Measurements from ENCODE around the gene TGIF2LX.
"Not testable (repeated sequence)": the region's sequence is repeated elsewhere in the genome, so short reads cannot be mapped to it uniquely, and the experiment has no call there.

The TGIF2LX gene

GRCh38 chrX:89921665-89922064 lies at the start of gene TGIF2LX:
Gene TGIF2LX, plus strand, starts transcription at chrX:89921908. Its CDS starts 178 bp downstream, at chrX:89922086.
- not testable (repeated sequence) for DNase-seq

- not testable (repeated sequence) for DNase-seq
Observed at GRCh38 chrX:89922338-89922934, 728 bp downstream of the TGIF2LX start.

GRCh38 chrX:89943077-89943476 lies 21.4 kb downstream of the TGIF2LX start:
- not testable (repeated sequence) for DNase-seq

- DNase-seq = not testable (repeated sequence)
Observed at GRCh38 chrX:89965588-89965987, 43.9 kb downstream of the TGIF2LX start.
